GM18909 (cell line): ENCODE results near the gene CNNM2.

Source experiments
- ATAC-seq: cut with Tn5 transposase; IDR thresholded peaks from one replicate; pipeline ENCODE4 v1.9.1; 2021; ENCODE audit warnings: mild to moderate bottlenecking; ENCODE audit not compliant: unreplicated experiment, poor library complexity

The CNNM2 gene

DNA sequence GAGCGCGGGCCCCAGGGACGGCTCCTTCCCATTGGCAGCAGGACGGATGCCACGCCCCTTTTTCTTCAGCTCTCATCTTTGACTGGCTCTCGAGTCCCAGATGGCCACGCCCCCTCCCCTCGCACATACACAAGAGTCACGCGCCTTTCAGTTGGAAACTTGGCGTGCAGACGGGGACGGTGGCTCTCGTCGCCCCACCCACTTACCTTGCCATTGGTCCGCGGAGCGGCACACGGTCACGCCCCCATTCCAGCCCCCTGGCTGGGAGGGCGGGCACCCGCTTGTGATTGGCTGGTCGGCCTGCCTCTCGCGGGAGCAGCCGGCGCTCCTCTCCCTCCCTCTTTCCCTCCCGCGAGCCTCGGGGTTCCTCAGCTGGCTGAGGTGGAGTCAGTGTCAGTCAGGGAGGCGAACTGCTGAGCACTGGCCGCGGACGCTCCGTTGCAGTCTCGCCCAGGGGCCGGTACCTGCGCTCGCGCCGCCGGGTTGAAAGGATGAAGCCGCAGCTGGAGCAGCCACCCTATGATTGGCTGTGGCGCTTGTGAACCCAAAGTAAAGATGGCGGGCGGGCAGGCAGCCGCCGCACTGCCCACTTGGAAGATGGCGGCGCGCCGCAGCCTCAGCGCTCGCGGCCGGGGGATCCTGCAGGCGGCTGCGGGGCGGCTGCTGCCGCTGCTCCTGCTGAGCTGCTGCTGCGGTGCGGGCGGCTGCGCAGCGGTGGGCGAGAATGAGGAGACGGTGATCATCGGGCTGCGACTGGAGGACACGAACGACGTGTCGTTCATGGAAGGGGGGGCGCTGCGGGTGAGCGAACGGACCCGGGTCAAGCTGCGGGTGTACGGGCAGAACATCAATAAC, at the start of gene CNNM2:
TSS of gene CNNM2 (plus strand) at position 333 of the 855 bp plus-strand sequence. CDS start at position 520, 187 bp downstream.
- peak; percentile 90 for ATAC-seq

DNA sequence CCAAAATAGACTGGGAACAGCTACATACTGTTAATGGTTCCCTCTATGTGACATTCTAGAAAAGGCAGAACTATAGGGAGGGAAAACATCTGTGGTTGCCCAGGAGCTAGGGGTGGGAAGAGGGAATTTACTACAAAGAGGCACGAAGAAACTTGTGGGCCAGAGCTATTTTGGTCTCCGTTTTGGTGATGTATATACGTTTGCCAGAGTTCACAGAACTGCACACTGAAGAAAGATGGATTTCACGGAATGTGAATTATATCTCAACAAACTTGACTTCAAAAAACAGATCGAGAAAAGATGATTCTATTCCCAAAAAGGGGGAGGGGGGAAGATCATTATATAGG, 49.2 kb upstream of the CNNM2 start:
- no peak for ATAC-seq

GRCh38 chr10:102869258-102870198, 48.6 kb upstream of the CNNM2 start, which contains the start of gene AS3MT:
Gene AS3MT, plus strand, starts transcription at chr10:102869470. Its CDS starts 123 bp downstream, at chr10:102869593.
- ATAC-seq: no peak

GRCh38 chr10:102870221-102870620, 47.9 kb upstream of the CNNM2 start:
- ATAC-seq: no peak

GRCh38 chr10:102872163-102872562, 45.9 kb upstream of the CNNM2 start:
- ATAC-seq: no peak

DNA sequence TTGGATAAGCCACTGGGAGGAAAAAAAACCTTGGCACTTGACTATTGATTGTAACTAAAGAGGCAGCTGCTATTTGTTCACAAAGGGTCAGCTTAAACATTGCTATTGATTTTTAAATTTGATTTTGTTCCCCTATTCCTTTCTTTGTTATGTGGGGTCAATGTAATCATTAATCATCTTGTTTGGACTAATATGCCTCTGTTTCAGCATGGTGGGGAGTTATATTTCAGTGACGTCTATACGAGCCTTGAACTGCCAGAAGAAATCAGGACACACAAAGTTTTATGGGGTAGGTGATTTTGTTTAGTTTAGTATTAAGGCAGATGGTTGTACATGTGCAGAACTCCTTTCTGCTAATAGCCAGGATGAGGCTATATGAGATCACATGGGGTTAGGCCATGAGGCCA, 41.3 kb upstream of the CNNM2 start:
- ATAC-seq: no peak

DNA sequence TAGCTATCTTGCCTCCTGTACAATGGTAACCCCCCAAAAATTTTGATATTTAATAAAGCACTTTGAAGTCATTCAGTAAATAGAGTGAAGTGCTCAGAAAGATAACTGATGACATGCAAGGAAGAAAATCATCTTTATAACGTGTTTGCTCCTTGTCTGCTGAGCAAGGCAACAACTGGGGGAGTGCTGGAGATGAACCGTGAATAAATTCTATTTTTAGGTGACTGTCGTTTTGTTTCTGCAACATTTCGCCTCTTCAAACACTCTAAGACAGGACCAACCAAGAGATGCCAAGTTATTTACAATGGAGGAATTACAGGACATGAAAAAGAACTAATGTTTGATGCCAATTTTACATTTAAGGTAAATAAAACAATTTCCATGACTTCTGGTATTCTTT, 39.5 kb upstream of the CNNM2 start:
- no peak for ATAC-seq

DNA sequence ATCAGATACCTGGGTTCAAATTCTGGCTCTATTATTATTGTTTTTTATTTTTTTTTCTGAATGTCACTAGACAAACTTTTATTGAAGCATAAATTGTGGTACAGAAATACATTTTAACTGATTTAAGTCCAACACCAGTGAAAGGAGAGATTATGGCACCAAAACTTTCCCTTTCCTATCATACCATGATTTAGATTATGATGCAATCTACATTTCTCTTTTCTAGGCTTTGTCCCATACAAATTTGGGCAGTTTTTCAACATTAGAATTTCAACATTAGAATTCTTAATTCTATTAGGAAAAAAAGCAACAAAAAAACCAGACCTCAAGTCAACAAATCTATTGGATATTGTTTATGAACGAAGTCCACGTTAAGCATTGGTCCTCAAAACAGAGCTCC, 37.8 kb upstream of the CNNM2 start:
- ATAC-seq: no peak

DNA sequence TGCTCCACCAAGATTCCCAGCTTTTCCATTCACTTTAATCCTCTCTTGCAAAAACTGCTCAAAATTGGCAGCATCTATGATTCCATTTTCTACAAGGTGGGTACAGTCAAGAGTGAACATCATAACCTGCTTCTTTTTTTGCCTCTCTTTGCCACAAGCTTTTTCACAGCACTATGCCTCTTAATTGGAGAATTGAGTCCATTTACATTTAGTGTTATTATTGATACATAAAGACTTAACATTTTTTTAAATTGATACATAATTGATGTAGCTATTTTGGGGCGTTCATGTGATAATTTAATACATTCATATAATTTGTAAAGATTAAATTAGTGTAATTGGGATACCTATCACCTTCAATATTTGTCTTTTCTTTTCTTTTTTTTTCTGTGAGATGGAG, 30.0 kb upstream of the CNNM2 start:
- ATAC-seq: no peak

DNA sequence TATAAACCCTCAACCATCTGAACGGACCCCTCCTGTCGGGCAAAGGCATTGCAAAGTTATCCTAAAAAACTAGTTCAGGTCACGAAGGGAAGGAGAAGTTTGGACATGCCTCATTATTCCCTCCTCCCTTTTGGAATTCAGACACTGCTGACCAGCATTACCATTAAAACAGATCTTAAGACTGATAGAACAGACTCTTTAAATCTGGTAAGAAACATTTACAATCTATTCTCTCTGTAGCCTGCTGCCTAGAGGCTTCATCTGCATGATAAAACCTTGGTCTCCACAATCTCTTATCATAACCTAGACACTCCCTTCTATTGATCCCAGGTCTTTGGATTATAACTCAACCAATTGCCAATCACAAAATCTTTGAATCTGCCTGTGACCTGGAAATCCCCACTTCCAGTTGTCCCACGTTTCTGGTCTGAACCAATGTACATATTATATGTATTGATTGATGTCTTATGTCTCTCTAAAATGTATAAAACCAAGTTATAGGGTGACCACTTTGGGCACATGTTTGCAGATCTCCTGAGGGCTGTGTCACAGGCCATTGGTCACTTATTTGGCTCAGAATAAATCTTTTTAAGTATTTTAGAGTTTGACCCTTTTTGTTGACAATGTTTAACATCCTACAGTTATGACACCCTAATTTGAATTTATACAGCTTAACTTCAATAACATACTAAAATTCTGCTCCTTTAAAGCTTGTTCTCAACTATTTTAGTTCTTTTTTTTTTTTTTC, 23.5 kb upstream of the CNNM2 start:
- ATAC-seq: no peak

GRCh38 chr10:102900006-102900405, 18.1 kb upstream of the CNNM2 start:
- no peak for ATAC-seq

DNA sequence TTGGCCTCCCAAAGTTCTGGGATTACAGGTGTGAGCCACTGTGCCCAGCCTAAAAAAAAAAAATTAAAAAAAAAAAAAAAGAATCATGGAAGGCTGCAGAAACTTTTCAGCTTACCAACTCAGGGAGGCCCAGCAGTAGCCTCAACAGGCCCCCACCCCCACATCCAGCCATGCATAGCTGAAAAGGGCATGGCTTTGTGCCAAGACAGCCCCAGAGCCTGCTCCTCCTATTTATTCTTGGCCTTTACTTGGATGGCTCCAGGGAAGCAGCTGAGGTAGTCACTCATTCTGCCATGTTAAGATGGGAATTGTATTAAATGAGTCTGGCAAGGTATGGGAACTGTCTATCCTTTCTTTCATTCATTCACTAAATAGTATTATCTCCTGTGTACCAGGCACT, 13.7 kb upstream of the CNNM2 start:
- ATAC-seq: no peak

- no peak for ATAC-seq
Observed at GRCh38 chr10:102906507-102906906, 11.6 kb upstream of the CNNM2 start.

GRCh38 chr10:102914781-102915180, 3.3 kb upstream of the CNNM2 start:
- no peak for ATAC-seq

DNA sequence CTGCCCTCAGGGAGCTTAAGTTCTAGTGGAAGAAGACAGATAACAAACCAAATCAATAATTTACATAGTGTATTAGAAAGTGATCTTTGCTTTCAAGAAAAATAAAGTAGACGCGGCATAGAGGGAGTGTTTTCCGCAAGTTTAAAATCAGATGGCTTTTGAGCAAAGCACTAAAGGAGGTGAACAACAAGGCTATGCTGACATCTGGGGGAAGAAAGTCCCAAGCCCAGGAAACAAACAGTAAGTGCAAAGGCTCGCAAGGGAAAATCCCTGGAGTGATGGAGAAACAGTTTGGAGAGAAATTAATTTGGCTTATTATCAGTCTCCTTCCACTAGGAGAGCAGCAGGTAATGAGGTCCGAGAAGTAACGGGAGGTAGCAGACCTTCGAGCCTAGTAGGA, 1.9 kb upstream of the CNNM2 start:
- no peak for ATAC-seq

GRCh38 chr10:102917314-102917961, 656 bp upstream of the CNNM2 start:
- ATAC-seq: peak; percentile 46

DNA sequence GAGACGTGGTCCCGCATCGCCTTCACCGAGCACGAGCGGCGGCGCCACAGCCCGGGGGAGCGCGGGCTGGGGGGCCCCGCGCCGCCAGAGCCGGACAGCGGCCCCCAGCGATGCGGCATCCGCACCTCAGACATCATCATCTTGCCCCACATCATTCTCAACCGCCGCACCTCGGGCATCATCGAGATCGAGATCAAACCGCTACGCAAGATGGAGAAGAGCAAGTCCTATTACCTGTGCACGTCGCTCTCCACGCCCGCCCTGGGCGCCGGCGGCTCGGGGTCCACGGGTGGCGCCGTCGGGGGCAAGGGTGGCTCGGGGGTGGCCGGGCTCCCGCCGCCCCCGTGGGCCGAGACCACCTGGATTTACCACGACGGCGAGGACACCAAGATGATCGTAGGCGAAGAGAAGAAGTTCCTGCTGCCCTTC, 737 bp downstream of the CNNM2 start:
- no peak for ATAC-seq

- no peak for ATAC-seq
Observed at GRCh38 chr10:102919246-102919959, 1.3 kb downstream of the CNNM2 start.

- no peak for ATAC-seq
Observed at GRCh38 chr10:102919992-102920739, 2.1 kb downstream of the CNNM2 start.
